ENCODE results near the gene ERFE.
"Not testable (repeated sequence)": the region's sequence is repeated elsewhere in the genome, so short reads cannot be mapped to it uniquely, and the experiment has no call there.

ERFE gene

DNA sequence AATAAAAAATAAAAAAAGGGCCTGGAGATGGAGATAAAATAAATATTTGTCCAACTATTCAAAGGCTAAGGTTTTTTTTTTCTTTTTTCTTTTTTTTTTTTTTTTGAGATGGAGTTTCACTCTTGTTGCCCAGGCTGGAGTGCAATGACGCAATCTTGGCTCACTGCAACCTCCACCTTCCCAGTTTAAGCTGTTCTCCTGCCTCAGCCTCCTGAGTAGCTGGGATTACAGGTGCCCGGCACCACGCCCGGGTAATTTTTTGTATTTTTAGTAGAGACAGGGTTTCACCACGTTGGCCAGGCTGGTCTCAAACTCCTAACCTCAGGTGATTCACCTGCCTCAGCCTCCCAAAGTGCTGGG is 12.3 kb downstream of the ERFE start:
- DNase-seq: not testable (repeated sequence)

DNA sequence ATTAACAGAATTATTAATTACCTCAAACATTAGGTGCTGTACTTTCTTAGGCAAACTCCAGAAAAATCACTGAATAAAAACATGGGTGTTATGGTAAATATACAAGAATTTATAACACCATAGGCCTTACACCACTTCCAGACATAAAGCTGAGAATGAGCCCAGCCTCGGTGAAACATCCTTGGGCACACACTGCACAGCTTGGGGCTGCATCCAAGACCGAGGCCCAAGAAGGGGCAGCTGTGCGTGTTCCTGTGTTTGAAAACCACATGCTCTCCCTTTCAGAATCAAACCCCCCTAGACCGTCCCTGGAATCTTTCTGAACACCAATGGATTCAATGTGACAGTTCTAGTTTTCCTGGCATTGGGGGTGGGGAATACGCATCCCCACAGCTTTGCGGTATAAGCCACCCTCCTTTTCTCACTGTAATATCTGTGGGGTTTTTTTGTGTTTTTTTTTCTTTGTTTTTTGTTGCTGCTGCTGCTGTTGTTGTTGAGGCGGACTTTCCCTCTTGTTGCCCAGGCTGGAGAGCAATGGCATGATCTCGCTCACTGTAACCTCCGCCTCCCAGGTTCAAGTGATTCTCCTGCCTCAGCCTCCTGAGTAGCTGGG is 12.9 kb downstream of the ERFE start:
- no peak for DNase-seq

DNA sequence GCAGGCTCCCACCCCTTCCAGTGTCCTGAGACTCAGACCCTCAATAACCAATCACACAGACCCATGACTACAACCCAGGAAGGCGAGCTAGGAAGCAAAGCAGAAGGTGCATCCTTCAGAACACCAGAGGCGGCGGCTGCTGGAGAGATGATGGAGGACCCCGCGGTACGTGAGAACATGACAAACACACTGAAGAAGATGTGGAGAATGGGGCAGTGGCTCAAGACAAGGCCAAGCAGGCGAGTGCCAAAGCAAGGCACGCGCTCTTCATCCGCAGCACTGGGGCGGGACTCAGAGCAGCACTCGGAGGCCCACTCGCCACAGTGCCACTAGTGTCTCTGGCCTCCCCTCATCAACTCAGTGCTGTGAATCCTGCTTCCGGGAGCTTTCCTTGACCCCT is 13.7 kb downstream of the ERFE start:
- no peak for DNase-seq

DNA sequence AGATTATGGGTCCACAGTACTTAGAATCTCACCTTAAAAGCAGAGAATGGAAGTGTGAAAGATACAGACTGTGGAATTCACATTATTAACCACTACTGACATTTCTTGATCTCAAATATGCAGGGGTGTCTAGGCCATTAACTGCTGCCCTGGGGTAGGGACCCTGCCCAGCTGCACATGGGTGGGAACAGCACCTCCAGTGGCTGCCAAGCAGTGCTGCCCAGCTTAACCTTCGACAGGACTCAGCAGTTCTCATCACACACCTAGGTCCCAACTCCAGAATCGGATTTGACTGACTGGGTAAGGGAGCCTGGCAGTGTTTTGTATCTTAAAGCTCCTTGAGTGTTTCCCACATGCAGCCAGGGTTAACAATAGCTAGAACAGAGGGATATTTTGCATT is 14.9 kb downstream of the ERFE start:
- no peak for DNase-seq

DNA sequence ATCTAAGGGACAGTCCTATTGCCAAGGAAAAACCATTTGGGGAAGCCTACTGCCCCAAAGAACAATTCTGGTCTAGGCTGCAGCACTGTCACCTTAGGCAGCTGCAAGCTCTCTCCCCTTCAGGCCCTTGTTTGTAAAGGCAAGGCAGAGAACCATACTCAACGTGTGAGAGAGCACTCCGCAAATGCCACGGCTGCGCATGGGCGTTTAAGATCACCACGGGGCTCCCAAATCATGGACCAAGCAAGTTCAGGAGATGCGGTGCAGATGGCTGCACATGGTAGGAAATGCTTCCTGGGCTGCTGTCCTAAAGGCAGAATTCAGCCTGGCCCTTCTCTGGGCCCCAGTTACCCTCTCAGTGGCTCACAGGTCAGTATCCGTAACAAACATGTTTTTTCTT is 15.5 kb downstream of the ERFE start:
- no peak for DNase-seq

DNA sequence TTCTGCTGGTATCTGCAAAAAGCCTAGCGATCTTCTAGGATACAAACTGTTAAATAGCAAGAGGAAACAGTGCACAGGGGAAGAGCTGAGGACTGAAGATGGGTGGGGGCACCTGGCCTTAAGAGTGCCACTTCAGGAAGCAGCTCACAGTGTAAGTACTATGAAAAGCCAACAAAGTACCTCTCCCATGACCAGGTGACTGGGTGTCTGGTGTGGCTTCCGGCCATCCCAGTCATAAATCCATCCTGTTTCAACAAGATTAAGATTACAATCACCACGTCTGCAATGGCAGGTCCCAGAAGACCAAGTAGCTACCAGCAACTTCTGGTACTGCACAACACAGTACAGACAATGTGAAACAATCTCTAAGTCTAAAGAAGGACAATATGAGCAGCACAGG is 15.9 kb downstream of the ERFE start:
- DNase-seq: no peak

DNA sequence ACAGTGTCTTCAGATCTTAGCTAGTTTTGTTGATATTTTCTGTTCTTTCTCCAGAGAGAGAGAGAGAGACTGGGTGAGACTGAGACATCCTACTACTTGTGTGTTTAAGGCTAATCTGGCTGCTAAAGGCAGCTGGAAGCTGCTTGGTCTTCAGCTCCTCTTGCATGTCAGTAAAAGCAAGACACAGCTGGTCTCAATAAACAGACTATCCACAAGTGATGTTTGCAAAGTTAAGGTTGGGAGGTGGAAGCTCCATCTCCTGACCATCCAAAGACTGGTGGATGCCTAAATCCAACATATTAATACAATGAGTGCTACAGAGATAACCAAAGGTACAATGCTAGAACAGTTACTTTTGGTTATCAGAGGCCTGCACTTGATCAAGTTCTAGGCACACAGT is 17.8 kb downstream of the ERFE start:
- DNase-seq: no peak

DNA sequence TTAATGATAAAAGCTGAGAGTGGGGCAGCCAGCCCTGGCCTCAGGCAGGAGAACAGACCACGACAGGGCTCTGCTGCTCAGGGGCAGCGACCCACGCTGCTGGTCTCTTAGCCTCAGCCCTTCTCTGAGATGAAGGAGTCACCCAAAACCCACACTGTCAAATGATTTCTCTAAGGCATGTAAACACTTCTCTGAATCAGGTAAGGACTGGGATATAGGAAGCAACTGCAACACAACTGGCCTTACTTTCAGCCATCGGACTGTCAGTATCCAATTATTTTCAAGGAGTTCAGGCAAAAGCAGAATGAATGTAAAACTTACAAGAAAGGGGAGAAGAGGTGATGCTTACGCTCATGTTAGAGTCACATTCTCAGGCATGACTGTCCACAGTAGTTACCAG is 21.8 kb downstream of the ERFE start:
- no peak for DNase-seq

DNA sequence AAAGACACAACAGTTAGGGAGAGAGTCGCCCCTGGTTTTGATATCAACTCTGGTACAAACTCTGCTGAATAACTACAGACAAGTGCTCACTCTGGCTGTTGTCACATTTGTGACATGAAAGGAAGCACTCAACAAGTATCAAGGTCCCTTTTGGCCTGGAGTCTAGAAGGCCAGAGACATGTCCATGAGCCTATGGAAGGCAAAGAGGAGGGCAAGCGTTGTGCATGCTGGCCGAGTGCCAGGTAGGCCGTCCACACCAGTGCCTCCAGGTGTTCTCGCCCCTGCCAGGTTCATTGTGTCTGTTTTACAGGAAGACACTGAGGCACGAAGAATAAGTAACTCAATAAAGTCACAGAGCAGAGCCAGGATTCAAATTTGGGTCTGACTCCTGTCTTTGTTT is 23.6 kb downstream of the ERFE start:
- DNase-seq: no peak

DNA sequence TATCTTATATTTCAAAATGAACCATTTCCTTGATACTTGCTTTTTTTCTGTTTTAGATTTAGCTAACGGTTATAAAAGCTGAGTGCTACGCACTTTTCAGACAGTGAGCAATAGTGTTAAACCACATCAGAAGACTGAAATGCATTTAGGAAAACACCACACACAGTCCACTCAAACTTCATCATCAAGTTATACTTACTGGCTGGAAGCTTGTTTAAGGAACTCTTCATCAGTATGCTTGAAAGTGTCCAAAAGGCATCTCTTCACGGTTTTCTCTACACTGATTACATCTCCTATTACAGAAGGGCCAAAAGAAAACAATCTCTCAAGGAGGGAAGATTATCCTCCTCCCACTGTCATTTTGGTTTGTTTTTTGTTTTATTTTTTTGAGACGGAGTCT is 25.1 kb downstream of the ERFE start:
- no peak for DNase-seq

DNA sequence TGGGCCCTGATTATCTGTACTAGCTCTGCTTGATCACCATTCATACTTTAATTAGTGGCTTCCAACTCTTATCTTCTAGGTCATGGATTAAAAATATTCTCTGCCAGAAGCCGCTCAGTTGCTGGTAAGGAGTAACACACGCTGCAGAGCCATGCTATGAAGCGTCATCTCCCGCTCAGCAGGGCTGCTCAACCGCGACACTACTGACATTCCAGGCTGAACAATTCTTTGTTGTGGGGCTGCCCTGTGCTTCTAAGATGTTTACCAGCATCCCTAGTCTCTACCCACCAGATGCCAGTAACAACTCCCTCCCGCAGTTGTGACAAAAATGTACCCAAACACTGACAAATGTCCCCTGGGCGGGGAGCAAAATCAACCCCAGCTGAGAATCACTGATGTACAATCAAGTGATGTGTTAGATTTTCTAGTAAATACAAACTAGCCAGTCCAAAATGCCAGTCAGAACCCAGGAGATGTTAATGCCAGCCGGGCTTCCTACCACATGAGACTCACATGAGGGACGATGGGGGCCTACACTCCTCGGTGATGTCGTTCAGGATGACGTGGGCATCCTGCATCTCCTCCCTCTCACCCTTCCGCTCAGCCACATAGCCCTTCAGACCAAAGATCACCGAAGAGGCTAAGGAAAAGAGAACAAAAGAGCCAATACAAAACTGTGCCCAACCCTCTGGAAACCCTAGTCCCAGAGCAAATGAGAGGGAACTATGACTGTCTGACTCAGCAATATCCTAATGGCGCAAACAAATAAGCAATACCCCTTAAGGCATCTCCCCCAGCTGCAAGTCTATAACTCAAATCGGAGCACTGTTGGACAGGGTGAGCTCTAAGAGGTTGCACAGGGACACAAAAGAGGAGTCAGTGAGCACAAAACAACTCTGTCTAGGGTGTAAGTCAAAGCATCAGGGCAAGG is 29.1 kb downstream of the ERFE start:
- DNase-seq: no peak

DNA sequence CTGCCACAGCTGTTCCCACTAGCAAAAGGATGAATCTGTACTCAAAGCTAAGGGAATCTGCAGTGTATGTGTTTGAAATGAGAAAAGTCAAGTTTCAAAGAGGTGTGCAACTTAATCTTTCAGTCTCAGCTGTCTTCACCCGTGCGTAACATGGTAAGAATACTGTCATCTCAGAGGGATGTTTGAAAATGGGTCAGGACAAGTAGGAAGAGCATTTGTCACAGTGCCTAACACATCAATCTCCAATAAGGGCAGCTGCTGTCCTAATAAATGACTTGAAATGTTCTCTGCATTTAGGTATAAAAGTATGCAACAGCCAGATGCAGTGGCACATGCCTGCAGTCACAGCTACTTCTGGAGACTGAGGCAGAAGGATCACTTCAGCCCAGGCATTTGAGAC is 31.7 kb downstream of the ERFE start:
- no peak for DNase-seq

DNA sequence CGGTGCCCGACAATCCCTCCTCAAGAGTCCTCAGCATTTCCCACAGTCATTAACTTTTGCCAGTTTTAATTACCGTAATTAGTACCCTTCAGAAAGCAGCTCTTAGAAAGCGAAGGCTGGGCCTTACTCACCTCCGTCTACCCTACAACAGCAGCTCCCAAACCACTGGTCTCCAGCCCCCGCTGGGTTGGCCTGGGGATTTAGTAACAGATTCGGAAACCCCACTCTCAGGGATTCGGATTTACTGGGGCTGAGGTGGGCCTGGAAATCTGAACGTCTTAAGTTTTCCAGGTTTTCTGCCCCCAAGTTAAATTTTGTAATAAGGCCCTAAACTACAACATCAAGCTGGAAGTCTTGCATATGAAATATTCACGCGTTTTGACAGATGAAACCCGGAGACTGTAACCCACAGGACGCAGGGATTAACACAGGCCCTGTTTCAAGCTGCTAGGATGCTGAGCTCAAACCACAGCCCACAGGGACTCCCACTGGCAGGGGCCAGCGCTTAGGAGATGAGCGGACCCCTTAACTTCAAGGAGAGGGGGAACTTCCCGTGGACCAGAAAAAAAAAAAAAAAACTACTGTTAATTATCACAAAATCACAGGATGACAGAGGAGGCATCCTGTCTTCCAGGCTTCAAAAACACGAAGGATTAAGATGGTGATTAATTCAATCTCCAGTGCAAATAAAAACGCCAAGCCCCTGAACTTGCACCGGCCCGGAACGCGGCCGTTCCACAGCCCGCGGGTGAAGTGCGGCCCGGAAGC is 43.7 kb downstream of the ERFE start:
- no peak for DNase-seq

DNA sequence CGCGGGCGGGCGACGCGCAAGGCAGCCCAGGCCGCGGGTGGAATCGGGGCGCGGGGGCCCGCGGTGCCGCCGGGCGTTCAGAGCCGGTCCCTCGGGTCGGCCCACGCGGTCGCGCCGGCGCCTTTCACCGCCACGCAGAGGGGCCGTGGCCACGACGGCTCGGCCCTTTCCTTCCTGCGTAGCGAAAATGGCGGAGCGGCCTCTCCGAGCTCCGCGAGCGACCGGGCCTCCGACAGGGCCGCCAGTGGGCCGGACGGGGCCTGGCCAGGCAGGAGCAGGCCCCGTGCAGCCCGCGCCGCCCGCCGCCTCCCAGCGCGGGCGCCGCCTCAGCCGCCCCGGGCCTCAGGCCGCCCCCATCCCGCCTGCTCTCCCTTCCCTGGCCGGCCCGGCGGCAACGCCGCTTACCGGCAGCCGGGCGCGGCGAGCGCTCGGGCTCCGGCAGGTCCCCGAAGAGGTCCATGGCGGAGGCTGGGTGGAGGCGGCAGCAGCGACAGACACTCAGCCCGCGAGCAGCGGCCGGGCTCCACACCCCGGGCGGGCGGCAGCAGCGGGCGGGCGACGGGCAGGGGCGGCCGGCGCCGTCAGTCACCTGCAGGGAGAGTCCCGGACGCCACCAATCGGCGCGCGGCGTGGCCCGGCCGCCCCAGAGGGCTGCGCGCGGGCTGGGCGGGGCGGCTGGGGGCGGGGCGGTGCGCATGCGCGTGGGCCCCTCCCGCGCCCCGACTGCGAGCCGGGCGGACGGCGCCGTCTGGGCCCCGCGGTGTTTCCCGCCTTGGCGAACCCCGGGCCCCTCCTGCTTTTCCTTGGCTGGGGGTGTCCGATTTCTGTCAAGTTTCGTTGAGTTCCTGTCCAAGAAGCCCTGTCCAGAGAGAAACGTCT is 44.6 kb downstream of the ERFE start, which contains the start of gene ILKAP:
ILKAP (minus strand) TSS at position 602 of the 879 bp plus-strand sequence; CDS start at position 460, 142 bp downstream.
- DNase-seq: peak; percentile 82

DNA sequence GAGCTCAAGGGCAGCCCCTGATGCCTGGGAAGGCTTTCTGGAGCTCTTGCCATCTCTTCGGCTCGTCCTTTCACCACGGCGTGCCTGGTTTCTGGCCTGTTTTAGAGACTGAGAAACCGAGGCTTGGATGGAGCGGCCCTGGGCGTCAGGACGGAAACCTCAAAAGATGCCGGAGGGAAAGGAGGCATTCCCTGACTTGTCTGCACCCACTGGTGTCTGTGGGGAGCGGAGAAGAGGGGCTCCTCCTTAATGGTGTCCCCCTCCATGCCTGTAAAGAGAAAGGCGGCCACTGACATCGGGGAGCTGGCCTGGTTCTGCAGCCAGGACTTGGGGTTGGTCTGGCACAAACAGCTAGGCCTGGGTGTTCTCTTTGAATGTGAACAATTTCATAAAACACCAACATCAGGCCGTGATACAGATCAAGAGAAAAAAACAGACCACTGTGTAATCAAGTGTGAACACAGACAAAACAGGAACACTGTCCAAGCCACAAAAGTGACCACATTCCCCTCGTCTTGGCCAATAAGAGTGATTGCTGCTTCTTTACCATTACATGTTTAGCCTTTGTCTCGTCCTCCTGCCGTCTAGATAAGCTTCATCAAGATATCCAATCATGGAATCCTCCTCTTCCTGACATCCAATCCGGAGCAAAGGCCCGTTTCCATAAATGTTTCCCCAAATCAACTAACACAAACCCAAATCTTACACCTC is 45.4 kb downstream of the ERFE start:
- DNase-seq: no peak

DNA sequence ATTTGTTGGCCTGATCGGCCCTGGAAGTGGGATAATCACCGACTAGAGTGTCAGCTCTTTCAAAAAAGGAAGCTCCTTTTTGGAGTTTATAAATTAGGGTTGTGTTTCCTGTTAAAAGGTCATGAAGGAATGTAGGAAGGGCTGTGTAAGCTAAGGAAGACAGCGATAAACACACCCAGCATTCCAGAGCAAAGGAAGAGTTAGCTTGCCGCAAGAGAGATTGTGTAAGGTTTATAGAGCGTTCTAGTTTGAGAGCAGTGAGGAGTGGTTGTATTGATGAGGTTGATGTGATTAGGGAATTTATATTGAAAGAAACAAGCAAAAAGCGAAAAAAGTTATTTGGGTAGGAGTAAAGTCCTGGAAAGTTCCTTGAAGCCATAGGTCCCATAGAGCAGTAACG is 48.2 kb downstream of the ERFE start:
- DNase-seq: no peak

DNA sequence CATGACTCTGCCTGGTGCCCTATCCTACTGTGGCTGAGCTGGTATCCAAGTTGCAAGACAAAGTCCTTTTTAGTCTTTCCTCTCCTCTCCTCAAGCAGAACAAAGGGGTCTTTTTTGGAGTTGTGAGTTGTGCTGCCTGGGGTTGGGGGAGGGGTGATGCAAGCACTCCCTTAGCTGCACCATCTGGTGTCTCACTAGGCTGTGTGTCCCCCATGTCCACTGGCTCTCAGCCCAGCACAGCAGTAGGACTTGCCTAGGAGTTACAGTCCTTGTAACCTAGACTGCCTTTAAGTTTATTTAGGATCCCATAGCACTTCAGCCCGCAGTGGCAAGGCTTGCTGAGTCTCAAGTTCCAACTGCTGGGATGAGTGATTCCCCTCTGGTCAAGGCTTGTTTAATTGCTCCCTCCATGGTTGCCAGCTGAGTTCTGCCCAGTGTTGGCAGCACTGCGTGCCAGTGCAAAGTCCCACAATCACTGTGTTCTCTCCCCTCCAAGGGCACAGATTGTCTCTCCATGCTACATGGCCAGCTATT is 57.9 kb downstream of the ERFE start:
- no peak for DNase-seq
